HEK293 (cell line): Measurements from ENCODE around the gene LRRFIP1.

Experiments used
- CTCF ChIA-PET: fragments of 350-600 bp; formaldehyde crosslinking; extraction: SDS; loops from one replicate; lab custom pipeline; 2021; ENCODE audit warnings: antibody characterized with exemption; lab: Yijun Ruan, JAX
- POLR2A ChIA-PET: fragments of 300-600 bp; formaldehyde crosslinking; extraction: SDS; loops from one replicate; lab custom pipeline; 2020; ENCODE audit warnings: antibody characterized with exemption, inconsistent platforms; lab: Yijun Ruan, JAX
- H3K27ac ChIP-seq: fragments of 200-500 bp; sonication (Bioruptor generic); 2 replicates; pipeline ENCODE4 v1.5.1; 2014; ENCODE audit warnings: low read depth, low read length, control low read depth, inconsistent platforms; ENCODE audit errors: extremely low read depth
- H3K36me3 ChIP-seq, 2 experiments: fragments of 200-500 bp in 1 of 2; sonication (Bioruptor generic) in 1 of 2; 1 replicate in 1 of 2; 2 replicates in 1 of 2; pipeline ENCODE4 v1.5.1; 2014 to 2017; ENCODE audit warnings: inconsistent platforms in 2 of 2, low read length in 2 of 2; ENCODE audit not compliant: control insufficient read depth in 2 of 2, insufficient read depth in 1 of 2
- H3K4me1 ChIP-seq: fragments of 200-500 bp; sonication (Bioruptor generic); 2 replicates; pipeline ENCODE4 v1.5.1; 2014; ENCODE audit warnings: mild to moderate bottlenecking, low read length, inconsistent platforms; ENCODE audit not compliant: control insufficient read depth, insufficient read depth
- H3K4me3 ChIP-seq: 2 replicates; pipeline ENCODE4 v1.5.1; 2011; ENCODE audit warnings: low read depth, mild to moderate bottlenecking, control low read depth, low read length, moderate library complexity
- H3K9me3 ChIP-seq: fragments of 200-500 bp; sonication (Bioruptor generic); 2 replicates; pipeline ENCODE4 v1.5.1; 2014; ENCODE audit warnings: low read depth, low read length, inconsistent platforms; ENCODE audit not compliant: control insufficient read depth, insufficient read depth
- KLF1 ChIP-seq: fragments of 450-650 bp; formaldehyde crosslinking; IDR thresholded peaks from 2 replicates; pipeline ENCODE4 v1.5.1; 2016; ENCODE audit warnings: missing biosample characterization, missing genetic modification characterization
- KLF10 ChIP-seq: fragments of 450-650 bp; IDR thresholded peaks from 2 replicates; pipeline ENCODE4 v1.5.1; 2018; ENCODE audit warnings: missing biosample characterization, mild to moderate bottlenecking, missing genetic modification characterization
- ZNF140 ChIP-seq: fragments of 450-650 bp; formaldehyde crosslinking; IDR thresholded peaks from 2 replicates; pipeline ENCODE4 v1.5.1; 2016; ENCODE audit warnings: missing biosample characterization, missing genetic modification characterization
- ZNF350 ChIP-seq: fragments of 450-650 bp; formaldehyde crosslinking; IDR thresholded peaks from 2 replicates; pipeline ENCODE4 v1.5.0; 2017; ENCODE audit warnings: missing biosample characterization, mild to moderate bottlenecking, missing genetic modification characterization
- ZNF423 ChIP-seq: fragments of 450-650 bp; formaldehyde crosslinking; IDR thresholded peaks from 2 replicates; pipeline ENCODE4 v1.5.1; 2016; ENCODE audit warnings: missing biosample characterization, missing genetic modification characterization
- ZNF580 ChIP-seq: fragments of 450-650 bp; formaldehyde crosslinking; IDR thresholded peaks from 2 replicates; pipeline ENCODE4 v1.5.1; 2016; ENCODE audit warnings: missing biosample characterization, missing genetic modification characterization
- ZNF629 ChIP-seq: fragments of 450-650 bp; formaldehyde crosslinking; IDR thresholded peaks from 2 replicates; pipeline ENCODE4 v1.5.1; 2017; ENCODE audit warnings: missing biosample characterization, missing genetic modification characterization
- ZNF677 ChIP-seq: fragments of 450-650 bp; IDR thresholded peaks from 2 replicates; pipeline ENCODE4 v1.5.0; 2018; ENCODE audit warnings: missing biosample characterization, mild to moderate bottlenecking, missing genetic modification characterization, moderate library complexity
- ZNF707 ChIP-seq: fragments of 450-650 bp; formaldehyde crosslinking; IDR thresholded peaks from 2 replicates; pipeline ENCODE4 v1.5.1; 2016; ENCODE audit warnings: missing biosample characterization, missing genetic modification characterization
- ZNF843 ChIP-seq: fragments of 450-650 bp; formaldehyde crosslinking; IDR thresholded peaks from 2 replicates; pipeline ENCODE4 v1.5.1; 2016; ENCODE audit warnings: missing biosample characterization, missing genetic modification characterization
- ZSCAN5A ChIP-seq: fragments of 450-650 bp; formaldehyde crosslinking; IDR thresholded peaks from 2 replicates; pipeline ENCODE4 v1.5.1; 2016; ENCODE audit warnings: missing biosample characterization, missing genetic modification characterization
- TF ChIP-seq, protein P1 (sequence below): IDR thresholded peaks from 2 replicates; pipeline ENCODE4 v1.6.1; 2011; ENCODE audit warnings: mild to moderate bottlenecking, low read depth, low read length, borderline replicate concordance
- TF ChIP-seq, protein P2 (sequence below): fragments of 450-650 bp; formaldehyde crosslinking; IDR thresholded peaks from 2 replicates; pipeline ENCODE4; 2016; ENCODE audit warnings: missing biosample characterization, missing genetic modification characterization
- TF ChIP-seq, protein P3 (sequence below): fragments of 450-650 bp; IDR thresholded peaks from 2 replicates; pipeline ENCODE4 v1.5.1; 2018; ENCODE audit warnings: missing biosample characterization, missing genetic modification characterization
- TF ChIP-seq, protein P4 (sequence below): fragments of 450-650 bp; formaldehyde crosslinking; IDR thresholded peaks from 2 replicates; pipeline ENCODE4 v1.5.1; 2016; ENCODE audit warnings: missing biosample characterization, missing genetic modification characterization
- TF ChIP-seq, protein P5 (sequence below): fragments of 450-650 bp; formaldehyde crosslinking; IDR thresholded peaks from 2 replicates; pipeline ENCODE4 v1.5.1; 2016; ENCODE audit warnings: missing biosample characterization, missing genetic modification characterization

LRRFIP1 gene

DNA sequence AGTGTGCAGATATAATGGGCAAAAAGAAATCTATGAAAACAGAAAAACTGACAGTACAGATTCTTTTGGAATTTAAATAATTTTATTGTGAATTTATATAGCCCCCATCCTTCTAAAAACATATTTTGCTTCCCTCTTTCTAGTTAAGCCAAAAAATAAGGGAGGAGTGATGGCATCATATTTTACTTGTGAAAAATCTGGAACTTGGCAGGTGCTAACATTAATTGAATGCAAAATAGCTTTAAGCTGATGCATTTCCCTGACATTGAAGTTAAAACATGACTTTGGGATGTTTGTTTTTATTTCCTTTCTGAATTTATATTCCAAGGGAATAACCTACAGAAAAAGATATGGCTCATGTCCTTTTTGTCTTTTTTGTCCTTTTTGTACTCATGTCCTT, 88.6 kb downstream of the LRRFIP1 start:
- Histone ChIP-seq H3K4me1 (peaks cover 3% of the 10 kb centered on the region; the same call in 1 of the 2 replicates), H3K4me3 (no peak overlapping the region), H3K9me3 (no peaks in the 10 kb centered on the region), H3K27ac (no peak overlapping the region), H3K36me3 (peaks cover 0 to 13% of the 10 kb centered on the region in 2 experiments; a peak in 1 of 3 replicates)
- TF ChIP-seq ZNF423 (no peak), ZNF580 (tag by site-specific recombination) (no peak), ZNF707 (tag by site-specific recombination) (no peak), ZNF350 (no peak)
- ChIA-PET CTCF (no interaction called here), POLR2A (no interaction called here)

DNA sequence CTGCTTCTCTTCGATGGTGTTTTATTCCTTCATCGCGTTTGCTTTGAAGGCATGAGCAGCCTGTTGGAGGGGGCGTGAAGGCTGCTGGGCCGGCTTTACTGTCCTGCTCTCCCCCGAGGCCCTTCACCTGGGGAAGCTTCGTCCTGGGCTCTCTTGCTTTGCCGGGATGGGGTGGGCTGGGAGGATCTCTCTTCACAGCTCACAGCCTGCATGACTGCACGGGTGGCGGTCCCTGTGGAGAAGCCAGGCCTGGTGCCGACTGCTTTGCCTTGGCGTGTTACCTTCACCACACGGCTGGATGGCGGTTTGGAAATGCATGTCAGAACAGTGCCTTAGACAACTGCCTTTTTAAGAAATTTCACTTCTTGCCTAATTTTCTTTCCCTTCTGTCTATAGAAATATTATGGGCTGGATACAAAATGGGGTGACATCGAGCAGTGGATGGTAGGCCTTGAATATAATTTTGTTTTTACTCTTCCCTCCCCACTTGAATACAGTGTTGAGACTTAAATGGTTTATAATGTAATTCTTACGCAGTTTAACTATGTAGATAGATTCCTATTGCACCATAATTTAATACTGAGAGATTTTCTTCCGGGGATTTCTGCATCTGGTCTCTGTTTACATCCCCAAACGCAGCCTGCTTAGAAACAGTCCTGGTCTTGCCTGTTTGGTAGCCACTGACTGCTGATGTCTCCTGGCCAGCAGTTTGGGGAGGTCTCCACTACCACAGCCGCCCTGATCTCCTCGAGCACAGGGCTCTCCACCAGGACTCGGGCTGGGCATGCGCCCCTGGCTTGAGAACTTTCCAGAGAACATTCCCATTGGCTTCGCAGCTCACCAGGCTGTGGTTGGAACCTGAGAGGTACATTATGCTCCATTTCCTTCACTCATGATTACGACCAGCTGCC, 90.2 kb downstream of the LRRFIP1 start:
- H3K4me1 ChIP-seq: peaks cover 3% of the 10 kb centered on the region; the same call in 1 of the 2 replicates
- H3K27ac ChIP-seq: no peak overlapping the region
- TF ChIP-seq ZSCAN5A (tag by site-specific recombination) (no peak), ZNF677 (tag by site-specific recombination) (no peak), ZNF629 (no peak), ZNF140 (tag by site-specific recombination) (no peak), KLF1 (tag by site-specific recombination) (no peak), ZNF843 (tag by site-specific recombination) (no peak), ZNF423 (no peak), KLF10 (no peak)
- TF ChIP-seq, protein P1, sequence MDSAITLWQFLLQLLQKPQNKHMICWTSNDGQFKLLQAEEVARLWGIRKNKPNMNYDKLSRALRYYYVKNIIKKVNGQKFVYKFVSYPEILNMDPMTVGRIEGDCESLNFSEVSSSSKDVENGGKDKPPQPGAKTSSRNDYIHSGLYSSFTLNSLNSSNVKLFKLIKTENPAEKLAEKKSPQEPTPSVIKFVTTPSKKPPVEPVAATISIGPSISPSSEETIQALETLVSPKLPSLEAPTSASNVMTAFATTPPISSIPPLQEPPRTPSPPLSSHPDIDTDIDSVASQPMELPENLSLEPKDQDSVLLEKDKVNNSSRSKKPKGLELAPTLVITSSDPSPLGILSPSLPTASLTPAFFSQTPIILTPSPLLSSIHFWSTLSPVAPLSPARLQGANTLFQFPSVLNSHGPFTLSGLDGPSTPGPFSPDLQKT: no peak
- TF ChIP-seq, protein P2, sequence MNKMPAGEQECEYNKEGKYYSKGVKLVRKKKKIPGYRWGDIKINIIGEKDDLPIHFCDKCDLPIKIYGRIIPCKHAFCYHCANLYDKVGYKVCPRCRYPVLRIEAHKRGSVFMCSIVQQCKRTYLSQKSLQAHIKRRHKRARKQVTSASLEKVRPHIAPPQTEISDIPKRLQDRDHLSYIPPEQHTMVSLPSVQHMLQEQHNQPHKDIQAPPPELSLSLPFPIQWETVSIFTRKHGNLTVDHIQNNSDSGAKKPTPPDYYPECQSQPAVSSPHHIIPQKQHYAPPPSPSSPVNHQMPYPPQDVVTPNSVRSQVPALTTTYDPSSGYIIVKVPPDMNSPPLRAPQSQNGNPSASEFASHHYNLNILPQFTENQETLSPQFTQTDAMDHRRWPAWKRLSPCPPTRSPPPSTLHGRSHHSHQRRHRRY (tag by site-specific recombination): no peak
- TF ChIP-seq, protein P3, sequence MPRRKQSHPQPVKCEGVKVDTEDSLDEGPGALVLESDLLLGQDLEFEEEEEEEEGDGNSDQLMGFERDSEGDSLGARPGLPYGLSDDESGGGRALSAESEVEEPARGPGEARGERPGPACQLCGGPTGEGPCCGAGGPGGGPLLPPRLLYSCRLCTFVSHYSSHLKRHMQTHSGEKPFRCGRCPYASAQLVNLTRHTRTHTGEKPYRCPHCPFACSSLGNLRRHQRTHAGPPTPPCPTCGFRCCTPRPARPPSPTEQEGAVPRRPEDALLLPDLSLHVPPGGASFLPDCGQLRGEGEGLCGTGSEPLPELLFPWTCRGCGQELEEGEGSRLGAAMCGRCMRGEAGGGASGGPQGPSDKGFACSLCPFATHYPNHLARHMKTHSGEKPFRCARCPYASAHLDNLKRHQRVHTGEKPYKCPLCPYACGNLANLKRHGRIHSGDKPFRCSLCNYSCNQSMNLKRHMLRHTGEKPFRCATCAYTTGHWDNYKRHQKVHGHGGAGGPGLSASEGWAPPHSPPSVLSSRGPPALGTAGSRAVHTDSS (tag by site-specific recombination): no peak
- TF ChIP-seq, protein P4, sequence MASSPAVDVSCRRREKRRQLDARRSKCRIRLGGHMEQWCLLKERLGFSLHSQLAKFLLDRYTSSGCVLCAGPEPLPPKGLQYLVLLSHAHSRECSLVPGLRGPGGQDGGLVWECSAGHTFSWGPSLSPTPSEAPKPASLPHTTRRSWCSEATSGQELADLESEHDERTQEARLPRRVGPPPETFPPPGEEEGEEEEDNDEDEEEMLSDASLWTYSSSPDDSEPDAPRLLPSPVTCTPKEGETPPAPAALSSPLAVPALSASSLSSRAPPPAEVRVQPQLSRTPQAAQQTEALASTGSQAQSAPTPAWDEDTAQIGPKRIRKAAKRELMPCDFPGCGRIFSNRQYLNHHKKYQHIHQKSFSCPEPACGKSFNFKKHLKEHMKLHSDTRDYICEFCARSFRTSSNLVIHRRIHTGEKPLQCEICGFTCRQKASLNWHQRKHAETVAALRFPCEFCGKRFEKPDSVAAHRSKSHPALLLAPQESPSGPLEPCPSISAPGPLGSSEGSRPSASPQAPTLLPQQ (tag by site-specific recombination): no peak
- TF ChIP-seq, protein P5, sequence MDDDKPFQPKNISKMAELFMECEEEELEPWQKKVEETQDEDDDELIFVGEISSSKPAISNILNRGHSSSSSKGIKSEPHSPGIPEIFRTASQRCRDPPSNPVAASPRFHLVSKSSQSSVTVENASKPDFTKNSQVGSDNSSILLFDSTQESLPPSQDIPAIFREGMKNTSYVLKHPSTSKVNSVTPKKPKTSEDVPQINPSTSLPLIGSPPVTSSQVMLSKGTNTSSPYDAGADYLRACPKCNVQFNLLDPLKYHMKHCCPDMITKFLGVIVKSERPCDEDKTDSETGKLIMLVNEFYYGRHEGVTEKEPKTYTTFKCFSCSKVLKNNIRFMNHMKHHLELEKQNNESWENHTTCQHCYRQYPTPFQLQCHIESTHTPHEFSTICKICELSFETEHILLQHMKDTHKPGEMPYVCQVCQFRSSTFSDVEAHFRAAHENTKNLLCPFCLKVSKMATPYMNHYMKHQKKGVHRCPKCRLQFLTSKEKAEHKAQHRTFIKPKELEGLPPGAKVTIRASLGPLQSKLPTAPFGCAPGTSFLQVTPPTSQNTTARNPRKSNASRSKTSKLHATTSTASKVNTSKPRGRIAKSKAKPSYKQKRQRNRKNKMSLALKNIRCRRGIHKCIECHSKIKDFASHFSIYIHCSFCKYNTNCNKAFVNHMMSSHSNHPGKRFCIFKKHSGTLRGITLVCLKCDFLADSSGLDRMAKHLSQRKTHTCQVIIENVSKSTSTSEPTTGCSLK (tag by site-specific recombination): no peak
- H3K9me3 ChIP-seq: no peaks in the 10 kb centered on the region
- ChIA-PET CTCF (interaction anchor here (0.7 to 1.1 kb wide), 2 partner anchors 28 to 44 kb away, joined by 3 read pairs; no protein-coding TSS in a partner anchor), POLR2A (no interaction called here)
- H3K4me3 ChIP-seq: no peak overlapping the region
- peaks cover 0 to 5% of the 10 kb centered on the region in 2 experiments; a peak in 1 of 3 replicates for H3K36me3 ChIP-seq
